ENCODE data around the gene LGALS9.
"Not testable (repeated sequence)": the region's sequence is repeated elsewhere in the genome, so short reads cannot be mapped to it uniquely, and the experiment has no call there.

LGALS9 gene

GRCh38 chr17:27655525-27656111, 24.6 kb downstream of the LGALS9 start:
- not testable (repeated sequence) for DNase-seq

GRCh38 chr17:27656620-27657019, 25.6 kb downstream of the LGALS9 start:
- DNase-seq = not testable (repeated sequence)

GRCh38 chr17:27657620-27658019, 26.6 kb downstream of the LGALS9 start:
- no peak for DNase-seq

GRCh38 chr17:27659683-27660082, 28.7 kb downstream of the LGALS9 start:
- no peak for DNase-seq

- no peak for DNase-seq
Observed at GRCh38 chr17:27660436-27660835, 29.4 kb downstream of the LGALS9 start.

- DNase-seq = no peak
Observed at GRCh38 chr17:27663936-27664605, 33.1 kb downstream of the LGALS9 start.

GRCh38 chr17:27664606-27664965, 33.6 kb downstream of the LGALS9 start:
- no peak for DNase-seq

GRCh38 chr17:27665549-27665948, 34.6 kb downstream of the LGALS9 start:
- no peak for DNase-seq

GRCh38 chr17:27666270-27666669, 35.3 kb downstream of the LGALS9 start:
- DNase-seq = not testable (repeated sequence)

- no peak for DNase-seq
Observed at GRCh38 chr17:27666831-27667560, 36.0 kb downstream of the LGALS9 start.

GRCh38 chr17:27667656-27668487, 36.9 kb downstream of the LGALS9 start:
- no peak for DNase-seq

GRCh38 chr17:27668488-27668823, 37.5 kb downstream of the LGALS9 start:
- no peak for DNase-seq

GRCh38 chr17:27669136-27669535, 38.1 kb downstream of the LGALS9 start:
- no peak for DNase-seq

- no peak for DNase-seq
Observed at GRCh38 chr17:27669850-27670249, 38.9 kb downstream of the LGALS9 start.

GRCh38 chr17:27670791-27671590, 40.0 kb downstream of the LGALS9 start:
- DNase-seq = no peak

- DNase-seq = no peak
Observed at GRCh38 chr17:27671591-27671910, 40.6 kb downstream of the LGALS9 start.

GRCh38 chr17:27671977-27672480, 41.0 kb downstream of the LGALS9 start:
- not testable (repeated sequence) for DNase-seq

GRCh38 chr17:27674335-27674734, 43.3 kb downstream of the LGALS9 start:
- DNase-seq = no peak

GRCh38 chr17:27677191-27677590, 46.2 kb downstream of the LGALS9 start:
- DNase-seq = no peak

- DNase-seq = not testable (repeated sequence)
Observed at GRCh38 chr17:27686322-27686721, 55.3 kb downstream of the LGALS9 start.

GRCh38 chr17:27690882-27691281, 59.9 kb downstream of the LGALS9 start:
- DNase-seq = no peak

GRCh38 chr17:27695254-27695814, 64.3 kb downstream of the LGALS9 start:
- DNase-seq = not testable (repeated sequence)
